ENCODE results near the gene ADGRG1.
"Not testable (repeated sequence)": the region's sequence is repeated elsewhere in the genome, so short reads cannot be mapped to it uniquely, and the experiment has no call there.

Gene ADGRG1

GRCh38 chr16:57711993-57712392 lies 83.6 kb downstream of the ADGRG1 start:
- Histone ChIP-seq H4K91ac (ENCODE audit: low read depth, low read length) (no peak overlapping the region), H3K14ac (ENCODE audit: low read length) (no peak overlapping the region), H3K79me2 (ENCODE audit: control insufficient read depth, insufficient read depth, low read length, poor library complexity) (no peaks in the 10 kb centered on the region), H2BK120ac (ENCODE audit: insufficient read depth, low read length, poor library complexity) (no peak overlapping the region), H3K23ac (ENCODE audit: low read length) (no peak overlapping the region), H3K9ac (ENCODE audit: low read length) (no peak overlapping the region), H2BK12ac (ENCODE audit: low read length) (no peak overlapping the region), H3K4me3 (ENCODE audit: low read depth, low read length) (no peak overlapping the region), H3K4me2 (ENCODE audit: low read length) (no peak overlapping the region), H3K9me3 (ENCODE audit: insufficient read depth, low read depth, low read length) (no peaks in the 10 kb centered on the region), H2AK5ac (ENCODE audit: low read length) (no peak overlapping the region), H3K79me1 (ENCODE audit: low read length) (no peaks in the 10 kb centered on the region), H4K12ac (ENCODE audit: low read depth, low read length) (no peak overlapping the region), H3K27ac (ENCODE audit: low read depth, low read length) (no peak overlapping the region), H3K27me3 (ENCODE audit: insufficient read depth, low read length) (no peaks in the 10 kb centered on the region), H3K4ac (ENCODE audit: low read depth, low read length) (no peak overlapping the region), H4K8ac (ENCODE audit: low read depth, low read length) (no peak overlapping the region), H2BK5ac (ENCODE audit: low read depth, low read length, poor library complexity) (no peak overlapping the region), H3K18ac (ENCODE audit: low read length) (no peak overlapping the region), H2AFZ (ENCODE audit: insufficient read depth, low read length, poor library complexity) (no peak overlapping the region), H3K4me1 (ENCODE audit: control insufficient read depth in 1 of 2, insufficient read depth in 2 of 2, low read length in 2 of 2) (no peaks in the 10 kb centered on the region), H3K36me3 (ENCODE audit: control insufficient read depth in 1 of 2, insufficient read depth in 2 of 2, low read length in 2 of 2) (no peaks in the 10 kb centered on the region)
- DNase-seq, result no peak
- WGBS (ENCODE audit: extremely low coverage, insufficient coverage, insufficient read length), result no CpG with 5 or more reads among the region's 3 CpGs

GRCh38 chr16:57712569-57712968 lies 84.1 kb downstream of the ADGRG1 start:
- H3K9ac ChIP-seq (ENCODE audit: low read length); H4K91ac ChIP-seq (ENCODE audit: low read depth, low read length); H4K8ac ChIP-seq (ENCODE audit: low read depth, low read length); H3K4me1 ChIP-seq (ENCODE audit: control insufficient read depth in 1 of 2, insufficient read depth in 2 of 2, low read length in 2 of 2); H3K27me3 ChIP-seq (ENCODE audit: insufficient read depth, low read length); H3K79me2 ChIP-seq (ENCODE audit: control insufficient read depth, insufficient read depth, low read length, poor library complexity); H3K18ac ChIP-seq (ENCODE audit: low read length); H2BK12ac ChIP-seq (ENCODE audit: low read length); H3K9me3 ChIP-seq (ENCODE audit: insufficient read depth, low read depth, low read length); DNase-seq; H3K4me2 ChIP-seq (ENCODE audit: low read length); H3K27ac ChIP-seq (ENCODE audit: low read depth, low read length); H3K4ac ChIP-seq (ENCODE audit: low read depth, low read length); H2BK5ac ChIP-seq (ENCODE audit: low read depth, low read length, poor library complexity); H3K36me3 ChIP-seq (ENCODE audit: control insufficient read depth in 1 of 2, insufficient read depth in 2 of 2, low read length in 2 of 2); H2AK5ac ChIP-seq (ENCODE audit: low read length); H3K79me1 ChIP-seq (ENCODE audit: low read length); H4K12ac ChIP-seq (ENCODE audit: low read depth, low read length); H3K14ac ChIP-seq (ENCODE audit: low read length); H2BK120ac ChIP-seq (ENCODE audit: insufficient read depth, low read length, poor library complexity); H3K4me3 ChIP-seq (ENCODE audit: low read depth, low read length); H3K23ac ChIP-seq (ENCODE audit: low read length); H2AFZ ChIP-seq (ENCODE audit: insufficient read depth, low read length, poor library complexity): not testable (repeated sequence)
- WGBS (ENCODE audit: extremely low coverage, insufficient coverage, insufficient read length), result no CpG with 5 or more reads among the region's 6 CpGs

GRCh38 chr16:57713596-57713995 lies 85.2 kb downstream of the ADGRG1 start:
- Histone ChIP-seq H3K4me1 (ENCODE audit: control insufficient read depth in 1 of 2, insufficient read depth in 2 of 2, low read length in 2 of 2) (no peaks in the 10 kb centered on the region), H3K9me3 (ENCODE audit: insufficient read depth, low read depth, low read length) (no peaks in the 10 kb centered on the region), H3K23ac (ENCODE audit: low read length) (no peak overlapping the region), H3K4ac (ENCODE audit: low read depth, low read length) (no peak overlapping the region), H2BK120ac (ENCODE audit: insufficient read depth, low read length, poor library complexity) (no peak overlapping the region), H4K8ac (ENCODE audit: low read depth, low read length) (no peak overlapping the region), H4K91ac (ENCODE audit: low read depth, low read length) (no peak overlapping the region), H2BK12ac (ENCODE audit: low read length) (no peak overlapping the region), H3K79me1 (ENCODE audit: low read length) (no peaks in the 10 kb centered on the region), H2BK5ac (ENCODE audit: low read depth, low read length, poor library complexity) (no peak overlapping the region), H3K36me3 (ENCODE audit: control insufficient read depth in 1 of 2, insufficient read depth in 2 of 2, low read length in 2 of 2) (no peaks in the 10 kb centered on the region), H3K14ac (ENCODE audit: low read length) (no peak overlapping the region), H3K4me3 (ENCODE audit: low read depth, low read length) (no peak overlapping the region), H3K4me2 (ENCODE audit: low read length) (no peak overlapping the region), H4K12ac (ENCODE audit: low read depth, low read length) (no peak overlapping the region), H3K79me2 (ENCODE audit: control insufficient read depth, insufficient read depth, low read length, poor library complexity) (no peaks in the 10 kb centered on the region), H3K27ac (ENCODE audit: low read depth, low read length) (no peak overlapping the region), H3K27me3 (ENCODE audit: insufficient read depth, low read length) (no peaks in the 10 kb centered on the region), H2AFZ (ENCODE audit: insufficient read depth, low read length, poor library complexity) (no peak overlapping the region), H3K9ac (ENCODE audit: low read length) (no peak overlapping the region), H3K18ac (ENCODE audit: low read length) (no peak overlapping the region), H2AK5ac (ENCODE audit: low read length) (no peak overlapping the region)
- no peak for DNase-seq
- WGBS (ENCODE audit: extremely low coverage, insufficient coverage, insufficient read length), result no CpG with 5 or more reads among the region's 8 CpGs

- Histone ChIP-seq H2AFZ (ENCODE audit: insufficient read depth, low read length, poor library complexity) (no peak overlapping the region), H3K4me3 (ENCODE audit: low read depth, low read length) (no peak overlapping the region), H4K8ac (ENCODE audit: low read depth, low read length) (no peak overlapping the region), H4K12ac (ENCODE audit: low read depth, low read length) (no peak overlapping the region), H2BK120ac (ENCODE audit: insufficient read depth, low read length, poor library complexity) (no peak overlapping the region), H3K4me2 (ENCODE audit: low read length) (no peak overlapping the region), H3K14ac (ENCODE audit: low read length) (no peak overlapping the region), H3K18ac (ENCODE audit: low read length) (no peak overlapping the region), H3K79me1 (ENCODE audit: low read length) (no peaks in the 10 kb centered on the region), H3K4ac (ENCODE audit: low read depth, low read length) (no peak overlapping the region), H2AK5ac (ENCODE audit: low read length) (no peak overlapping the region), H3K9me3 (ENCODE audit: insufficient read depth, low read depth, low read length) (no peaks in the 10 kb centered on the region), H3K27ac (ENCODE audit: low read depth, low read length) (no peak overlapping the region), H2BK5ac (ENCODE audit: low read depth, low read length, poor library complexity) (no peak overlapping the region), H3K4me1 (ENCODE audit: control insufficient read depth in 1 of 2, insufficient read depth in 2 of 2, low read length in 2 of 2) (no peaks in the 10 kb centered on the region), H3K27me3 (ENCODE audit: insufficient read depth, low read length) (no peaks in the 10 kb centered on the region), H4K91ac (ENCODE audit: low read depth, low read length) (no peak overlapping the region), H3K36me3 (ENCODE audit: control insufficient read depth in 1 of 2, insufficient read depth in 2 of 2, low read length in 2 of 2) (no peaks in the 10 kb centered on the region), H2BK12ac (ENCODE audit: low read length) (no peak overlapping the region), H3K23ac (ENCODE audit: low read length) (no peak overlapping the region), H3K79me2 (ENCODE audit: control insufficient read depth, insufficient read depth, low read length, poor library complexity) (no peaks in the 10 kb centered on the region), H3K9ac (ENCODE audit: low read length) (no peak overlapping the region)
- no CpG with 5 or more reads among the region's 6 CpGs for WGBS (ENCODE audit: extremely low coverage, insufficient coverage, insufficient read length)
- DNase-seq, result no peak
Observed at GRCh38 chr16:57714047-57714446, 85.6 kb downstream of the ADGRG1 start.
